Measurements from ENCODE around the gene AK6. TPM values are rescaled to one million over a fixed set of nuclear protein-coding genes. Genes with fewer than 3 reads are reported as not detected.
A peak's percentile ranks its signal among the peaks of the same experiment; 100 is the strongest.
"Not testable (repeated sequence)": the region's sequence is repeated elsewhere in the genome, so short reads cannot be mapped to it uniquely, and the experiment has no call there.

Gene AK6
- total RNA-seq, 1 donor from 2014 or later, result 29.1 TPM

DNA sequence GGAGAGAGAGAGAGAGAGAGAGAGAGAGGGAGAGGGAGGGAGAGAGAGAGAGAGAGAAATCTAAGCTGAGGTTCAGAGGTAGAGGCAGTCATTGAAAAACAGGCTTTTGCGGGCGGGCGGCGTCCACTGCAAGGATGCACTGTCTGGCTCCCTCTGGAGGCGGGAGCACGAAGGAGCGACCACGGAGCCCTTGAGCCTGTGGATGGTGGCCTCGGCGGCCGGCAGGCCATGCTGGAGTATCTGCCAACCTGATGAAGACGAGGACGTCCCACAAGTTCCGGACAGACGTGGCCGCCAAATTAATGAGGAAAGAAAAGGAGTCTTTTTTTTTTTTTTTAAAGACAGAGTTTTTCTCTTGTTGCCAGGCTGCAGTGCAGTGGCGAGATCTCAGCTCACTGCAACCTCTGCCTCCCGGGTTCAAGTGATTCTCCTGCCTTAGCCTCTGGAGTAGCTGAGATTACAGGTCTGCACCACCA, 34.5 kb downstream of the AK6 start:
- ATAC-seq (peak; percentile 89 to 92), DNase-seq (peak; percentile 94)
- Histone ChIP-seq H3K27ac (no peak overlapping the region), H3K27me3 (ENCODE audit: low read depth) (no peaks in the 10 kb centered on the region), H3K36me3 (no peaks in the 10 kb centered on the region), H3K4me1 (peaks cover 14% of the 10 kb centered on the region), H3K4me3 (no peak overlapping the region), H3K9me3 (no peaks in the 10 kb centered on the region)
- intact Hi-C loops (cut with DNase I), result no loop called here
- TF ChIP-seq CTCF (IDR thresholded peaks at IDR 0.05), result peak; percentile 78

- ATAC-seq; H3K27me3 ChIP-seq (ENCODE audit: low read depth); intact Hi-C loops (cut with DNase I); DNase-seq; H3K9me3 ChIP-seq; H3K27ac ChIP-seq; H3K4me3 ChIP-seq; H3K36me3 ChIP-seq: not testable (repeated sequence)
- peaks cover 14% of the 10 kb centered on the region for H3K4me1 ChIP-seq
Measured at GRCh38 chr5:69333668-69334315, 35.5 kb downstream of the AK6 start.

GRCh38 chr5:69331528-69332445, 37.5 kb downstream of the AK6 start:
- no peak for TF ChIP-seq CTCF (IDR thresholded peaks at IDR 0.05)
- H3K27ac ChIP-seq, result peak overlapping the region; percentile 88
- peak overlapping the region; percentile 85 for H3K4me3 ChIP-seq
- DNase-seq (no peak), ATAC-seq (peak; percentile 43 to 61)
- H3K4me1 ChIP-seq, result peaks cover 14% of the 10 kb centered on the region
- H3K36me3 ChIP-seq, result no peaks in the 10 kb centered on the region
- intact Hi-C loops (cut with DNase I), result no loop called here
- no peaks in the 10 kb centered on the region for H3K27me3 ChIP-seq (ENCODE audit: low read depth)
- no peaks in the 10 kb centered on the region for H3K9me3 ChIP-seq

DNA sequence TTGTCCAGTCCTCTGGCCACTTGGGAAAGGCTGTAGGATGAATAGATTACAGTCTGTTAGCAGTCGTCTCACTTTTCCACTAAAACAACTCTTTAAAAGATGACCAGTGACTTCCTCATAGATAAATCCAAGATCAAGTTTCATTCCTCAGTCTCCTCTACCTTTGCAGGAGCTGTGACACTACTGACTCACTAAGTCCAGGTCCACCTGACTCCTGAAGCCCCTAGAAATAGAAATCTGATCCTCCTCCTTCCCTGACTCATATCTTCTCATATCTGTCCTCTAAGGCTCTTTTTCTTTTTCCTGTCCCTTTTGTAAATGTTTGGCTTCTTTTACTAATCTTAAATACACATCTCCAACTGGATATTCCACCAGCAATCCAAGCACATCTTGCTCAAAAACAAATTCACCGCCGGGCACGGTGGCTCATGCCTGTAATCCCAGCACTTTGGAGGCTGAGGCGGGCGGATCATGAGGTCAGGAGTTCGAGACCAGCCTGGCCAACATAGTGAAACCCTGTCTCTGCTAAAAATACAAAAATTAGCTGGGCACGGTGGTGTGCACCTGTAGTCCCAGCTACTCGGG, 39.3 kb downstream of the AK6 start:
- DNase-seq (no peak), ATAC-seq (no peak)
- Histone ChIP-seq H3K36me3 (no peaks in the 10 kb centered on the region), H3K9me3 (no peaks in the 10 kb centered on the region), H3K4me3 (no peak overlapping the region), H3K4me1 (peaks cover 12% of the 10 kb centered on the region), H3K27me3 (ENCODE audit: low read depth) (no peaks in the 10 kb centered on the region), H3K27ac (no peak overlapping the region)
- intact Hi-C loops (cut with DNase I), result no loop called here
- no peak for TF ChIP-seq CTCF (IDR thresholded peaks at IDR 0.05)

- H3K4me3 ChIP-seq, result no peak overlapping the region
- no peaks in the 10 kb centered on the region for H3K27me3 ChIP-seq (ENCODE audit: low read depth)
- no peaks in the 10 kb centered on the region for H3K9me3 ChIP-seq
- H3K36me3 ChIP-seq, result no peaks in the 10 kb centered on the region
- H3K4me1 ChIP-seq, result no peaks in the 10 kb centered on the region
- DNase-seq (no peak), ATAC-seq (no peak)
- H3K27ac ChIP-seq, result no peak overlapping the region
- intact Hi-C loops (cut with DNase I), result no loop called here
- TF ChIP-seq CTCF (IDR thresholded peaks at IDR 0.05), result no peak
Measured at GRCh38 chr5:69326365-69326764, 43.0 kb downstream of the AK6 start.
